Liver (tissue), 3 donors: ENCODE data around the gene KHK.

Source experiments
- CTCF ChIP-seq: fragments of 150-350 bp; IDR thresholded peaks from 2 replicates; pipeline ENCODE4 v1.5.1; 2017; ENCODE audit warnings: improper control_type of control experiment, low read depth, low read length; ENCODE audit not compliant: missing input control
- HNF4A ChIP-seq, 2 donors: conservative IDR thresholded peaks; 2 replicates each; pipeline ENCODE4 v1.6.1; 2016; ENCODE audit warnings: antibody characterized with exemption in 2 of 2, mild to moderate bottlenecking in 2 of 2
- donor health status: healthy.
- donor health status: healthy.

- TF ChIP-seq CTCF = no peak
- no peak for TF ChIP-seq HNF4A (conservative IDR thresholded peaks at IDR 0.05)
Observed at GRCh38 chr2:27078267-27079194, 8.0 kb upstream of the KHK start, which contains the start of gene EMILIN1.
